Measurements from ENCODE around the gene TRAIP. TPM values are rescaled to one million over a fixed set of nuclear protein-coding genes. Genes with fewer than 3 reads are reported as not detected.

TRAIP gene
- total RNA-seq, 4 donors from 2014 or later, result 1.1 to 4.8 (median 2.9) TPM

DNA sequence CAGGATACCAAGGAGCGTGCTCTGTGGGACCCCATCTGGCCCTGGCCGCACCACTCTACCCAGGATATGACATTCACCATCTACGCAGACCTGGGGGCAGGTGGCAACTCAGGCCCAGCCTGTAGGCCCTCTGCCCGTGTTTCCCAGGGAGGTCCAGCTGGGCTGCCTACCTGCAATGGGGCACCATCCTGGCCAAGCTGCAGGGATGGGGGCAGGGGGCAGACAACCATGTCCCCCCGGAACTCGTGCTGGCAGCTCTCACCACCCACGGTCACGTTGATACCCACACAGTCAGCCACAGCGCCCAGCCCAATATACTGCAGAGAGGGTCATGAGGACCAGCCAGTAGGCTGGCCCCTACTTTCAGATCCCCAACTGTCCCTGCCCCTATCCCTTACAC, 39.4 kb upstream of the TRAIP start:
- DNase-seq (ENCODE audit: low spot score in 2 of 2), result no peak
- WGBS, 2 donors, result 91 to 95% methylated on average over 9 of the region's 9 CpGs
- intact Hi-C loops (cut with DNase I; ENCODE audit: low total_unique reads), result no loop called here
- H3K4me3 ChIP-seq (ENCODE audit: low read depth, poor library complexity, severe bottlenecking), result no peak overlapping the region
- no peak for TF ChIP-seq POLR2A (IDR thresholded peaks at IDR 0.05)
- TF ChIP-seq, protein P1, sequence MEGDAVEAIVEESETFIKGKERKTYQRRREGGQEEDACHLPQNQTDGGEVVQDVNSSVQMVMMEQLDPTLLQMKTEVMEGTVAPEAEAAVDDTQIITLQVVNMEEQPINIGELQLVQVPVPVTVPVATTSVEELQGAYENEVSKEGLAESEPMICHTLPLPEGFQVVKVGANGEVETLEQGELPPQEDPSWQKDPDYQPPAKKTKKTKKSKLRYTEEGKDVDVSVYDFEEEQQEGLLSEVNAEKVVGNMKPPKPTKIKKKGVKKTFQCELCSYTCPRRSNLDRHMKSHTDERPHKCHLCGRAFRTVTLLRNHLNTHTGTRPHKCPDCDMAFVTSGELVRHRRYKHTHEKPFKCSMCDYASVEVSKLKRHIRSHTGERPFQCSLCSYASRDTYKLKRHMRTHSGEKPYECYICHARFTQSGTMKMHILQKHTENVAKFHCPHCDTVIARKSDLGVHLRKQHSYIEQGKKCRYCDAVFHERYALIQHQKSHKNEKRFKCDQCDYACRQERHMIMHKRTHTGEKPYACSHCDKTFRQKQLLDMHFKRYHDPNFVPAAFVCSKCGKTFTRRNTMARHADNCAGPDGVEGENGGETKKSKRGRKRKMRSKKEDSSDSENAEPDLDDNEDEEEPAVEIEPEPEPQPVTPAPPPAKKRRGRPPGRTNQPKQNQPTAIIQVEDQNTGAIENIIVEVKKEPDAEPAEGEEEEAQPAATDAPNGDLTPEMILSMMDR (IDR thresholded peaks at IDR 0.05), result no peak

DNA sequence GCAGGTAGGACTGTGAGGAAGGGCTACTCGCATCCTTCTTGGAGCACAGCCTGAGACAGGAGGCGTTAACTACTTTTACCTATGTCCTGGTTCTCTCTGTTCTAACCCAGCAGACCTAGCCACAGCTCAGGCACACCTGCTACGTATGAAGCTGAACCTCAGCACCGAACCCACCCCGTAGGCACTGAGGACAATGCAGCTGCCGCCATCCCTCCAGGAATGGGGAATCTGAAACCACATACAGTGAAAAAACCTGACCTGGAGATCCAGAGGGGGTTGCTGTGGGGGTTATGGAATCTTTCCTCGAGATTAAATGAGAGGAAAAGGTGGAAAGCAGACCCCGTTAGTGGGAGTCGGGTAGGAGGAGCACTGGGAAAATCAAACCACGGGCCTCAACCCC, 32.9 kb upstream of the TRAIP start:
- intact Hi-C loops (cut with DNase I; ENCODE audit: low total_unique reads), result no loop called here
- TF ChIP-seq, protein P1 (IDR thresholded peaks at IDR 0.05), result no peak
- TF ChIP-seq POLR2A (IDR thresholded peaks at IDR 0.05), result no peak
- no peak overlapping the region for H3K4me3 ChIP-seq (ENCODE audit: low read depth, poor library complexity, severe bottlenecking)
- WGBS, 2 donors, result 81 to 87% methylated on average over 10 of the region's 10 CpGs
- DNase-seq (ENCODE audit: low spot score in 2 of 2), result no peak

DNA sequence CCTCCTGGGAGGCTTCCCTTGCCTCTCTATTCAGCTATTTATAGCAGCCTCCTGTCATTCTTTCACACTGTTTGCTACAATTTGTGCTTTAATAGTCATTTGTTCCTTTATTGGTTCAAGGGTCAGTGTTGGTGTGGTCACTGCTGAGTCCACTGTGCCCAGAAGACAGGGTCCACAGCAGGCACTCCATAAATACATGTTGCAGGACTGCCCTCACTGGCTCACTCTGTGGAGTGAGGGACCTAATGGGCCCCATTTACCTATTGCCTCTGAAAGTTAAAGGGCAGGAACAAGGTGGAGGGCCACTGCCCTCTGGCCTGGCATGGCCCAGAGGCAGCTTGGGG, 30.5 kb upstream of the TRAIP start:
- no peak overlapping the region for H3K4me3 ChIP-seq (ENCODE audit: low read depth, poor library complexity, severe bottlenecking)
- intact Hi-C loops (cut with DNase I; ENCODE audit: low total_unique reads), result no loop called here
- TF ChIP-seq POLR2A (IDR thresholded peaks at IDR 0.05), result no peak
- TF ChIP-seq, protein P1 (IDR thresholded peaks at IDR 0.05), result no peak
- no peak for DNase-seq (ENCODE audit: low spot score in 2 of 2)

DNA sequence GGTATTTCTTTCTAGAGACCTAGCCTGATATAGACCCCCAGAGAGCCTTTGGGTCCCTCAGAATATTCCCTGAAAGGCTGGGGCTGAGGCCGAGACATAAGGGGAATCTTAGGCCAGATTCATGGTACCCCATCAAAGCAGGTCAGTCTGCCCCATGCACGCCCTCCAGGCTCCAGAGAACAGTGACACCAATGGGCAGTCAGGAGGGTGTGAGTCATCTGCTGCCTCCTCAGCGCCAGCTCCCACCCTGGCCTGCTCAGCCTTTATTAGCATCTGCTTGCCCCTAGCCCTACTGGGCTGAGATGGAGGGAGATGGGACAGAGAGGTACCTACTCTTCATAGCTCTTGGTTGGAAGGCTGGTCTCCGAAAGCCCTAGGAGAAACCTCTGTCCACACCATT, 27.6 kb upstream of the TRAIP start:
- intact Hi-C loops (cut with DNase I; ENCODE audit: low total_unique reads), result no loop called here
- TF ChIP-seq, protein P1 (IDR thresholded peaks at IDR 0.05), result no peak
- TF ChIP-seq POLR2A (IDR thresholded peaks at IDR 0.05), result no peak
- no peak for DNase-seq (ENCODE audit: low spot score in 2 of 2)
- H3K4me3 ChIP-seq (ENCODE audit: low read depth, poor library complexity, severe bottlenecking), result no peak overlapping the region
- 88 to 92% methylated on average over 4 of the region's 4 CpGs for WGBS, 2 donors

DNA sequence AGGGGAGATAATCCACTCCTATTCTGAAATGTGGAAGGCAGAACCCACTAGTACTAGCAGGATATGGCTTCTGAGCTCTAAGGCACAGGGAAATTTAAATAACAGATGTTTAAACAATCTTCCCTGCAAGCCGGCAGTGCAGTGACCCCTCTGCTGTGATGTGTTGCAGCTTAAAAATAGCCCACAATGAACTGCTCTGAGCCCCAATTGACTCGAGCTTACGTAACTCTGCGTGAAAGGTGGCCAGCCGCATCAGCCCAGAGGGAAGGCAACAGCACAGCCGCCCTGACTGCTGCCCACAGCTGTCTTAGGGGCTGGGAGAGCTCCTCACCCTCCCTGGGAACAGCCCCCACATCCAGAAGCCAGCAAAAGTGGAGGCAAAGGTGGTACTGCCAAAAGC, 25.8 kb upstream of the TRAIP start:
- TF ChIP-seq POLR2A (IDR thresholded peaks at IDR 0.05), result no peak
- TF ChIP-seq, protein P1 (IDR thresholded peaks at IDR 0.05), result no peak
- H3K4me3 ChIP-seq (ENCODE audit: low read depth, poor library complexity, severe bottlenecking), result no peak overlapping the region
- 38 to 39% methylated on average over 6 of the region's 6 CpGs for WGBS, 2 donors
- intact Hi-C loops (cut with DNase I; ENCODE audit: low total_unique reads), result no loop called here
- DNase-seq (ENCODE audit: low spot score in 2 of 2), result no peak

DNA sequence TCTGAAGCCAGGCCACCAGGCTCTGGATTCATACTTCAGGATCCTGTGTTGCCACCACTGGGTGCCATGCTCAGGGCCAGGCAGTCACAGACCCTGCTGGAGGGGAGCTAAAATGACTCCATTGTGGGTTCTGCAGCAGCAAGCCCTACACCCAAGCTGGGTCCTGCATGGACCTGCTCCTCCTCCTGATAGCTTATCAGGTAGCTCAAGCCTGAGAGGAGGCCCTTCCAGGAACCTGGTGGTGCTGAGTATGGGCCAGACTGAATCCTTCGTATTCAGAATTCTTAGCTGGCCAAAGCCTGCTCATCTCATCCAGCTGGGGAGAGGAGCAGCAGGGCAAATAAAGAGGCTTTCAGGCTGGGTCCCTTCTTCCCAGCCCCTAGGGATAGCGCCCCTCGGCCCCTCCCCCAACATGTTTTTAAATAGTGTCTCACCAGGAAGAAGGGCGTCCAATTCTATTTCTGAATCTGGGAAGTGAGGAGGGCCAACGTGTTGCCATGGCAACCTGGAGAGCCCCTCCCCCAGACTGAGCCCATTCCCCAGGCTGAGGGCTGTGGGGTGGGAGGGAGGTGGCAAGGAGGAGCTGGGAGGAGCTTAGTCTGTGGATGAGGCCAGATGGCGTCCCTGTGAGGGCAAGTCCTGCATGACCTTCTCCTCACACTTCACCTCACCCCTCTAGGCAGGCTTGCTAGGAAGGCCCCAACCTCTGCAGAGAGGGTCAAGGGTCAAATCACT, 24.4 kb upstream of the TRAIP start:
- WGBS, 2 donors, result 33 to 39% methylated on average over 6 of the region's 6 CpGs
- no peak overlapping the region for H3K4me3 ChIP-seq (ENCODE audit: low read depth, poor library complexity, severe bottlenecking)
- intact Hi-C loops (cut with DNase I; ENCODE audit: low total_unique reads), result no loop called here
- DNase-seq (ENCODE audit: low spot score in 2 of 2), result no peak
- TF ChIP-seq, protein P1 (IDR thresholded peaks at IDR 0.05), result no peak
- no peak for TF ChIP-seq POLR2A (IDR thresholded peaks at IDR 0.05)
